SK-N-MC (cell line): ENCODE data around the gene SLC47A1.

Experiments used
- EZH2 ChIP-seq: fragments of 200-600 bp; sonication (generic); IDR thresholded peaks from one replicate; pipeline ENCODE4 v1.6.1; 2017; ENCODE audit warnings: antibody characterized with exemption
- FOXP2 ChIP-seq: optimal IDR thresholded peaks from 2 replicates; pipeline ENCODE3; 2011; ENCODE audit warnings: mild to moderate bottlenecking, moderate library complexity; ENCODE audit not compliant: insufficient read depth; ENCODE audit errors: extremely low read length, control extremely low read depth
- POLR2AphosphoS5 ChIP-seq: IDR thresholded peaks from 2 replicates; pipeline ENCODE4 v1.6.1; 2012; ENCODE audit warnings: mild to moderate bottlenecking, low read depth, low read length, borderline replicate concordance

- TF ChIP-seq POLR2AphosphoS5: no peak
- TF ChIP-seq FOXP2: no peak
- TF ChIP-seq EZH2: no peak
Observed at GRCh38 chr17:19513897-19514488, 19.7 kb upstream of the SLC47A1 start.
